ENCODE results near the gene TTLL5. TPM values are rescaled to one million over a fixed set of nuclear protein-coding genes. Genes with fewer than 3 reads are reported as not detected.

TTLL5 gene
- polyA plus RNA-seq, 1 donor, result 15.8 TPM

- DNase-seq, result peak; percentile 48
Observed at GRCh38 chr14:75995372-75996041, 334.5 kb downstream of the TTLL5 start.

- DNase-seq, result no peak
Observed at GRCh38 chr14:75996488-75996887, 335.4 kb downstream of the TTLL5 start.

GRCh38 chr14:75999511-76000190 is 338.6 kb downstream of the TTLL5 start:
- no peak for DNase-seq

- DNase-seq, result no peak
Observed at GRCh38 chr14:76002383-76002782, 341.3 kb downstream of the TTLL5 start.

Other genes with a start within 250 kb of the TTLL5 start
- 46.9 TPM for gene JDP2, start 233.2 kb upstream of the TTLL5 start, polyA plus RNA-seq (ENCODE audit: insufficient read length)
- 1.0 TPM for gene BATF, start 138.8 kb upstream of the TTLL5 start, polyA plus RNA-seq (ENCODE audit: insufficient read length)
- gene FLVCR2, start 82.6 kb upstream of the TTLL5 start, polyA plus RNA-seq (ENCODE audit: insufficient read length), result 15.1 TPM
- 10.1 TPM for gene ERG28, start 370 bp upstream of the TTLL5 start, polyA plus RNA-seq (ENCODE audit: insufficient read length)

Data from hindlimb muscle (tissue), 1 donor.